Measurements from ENCODE around the gene GRHPR. TPM values are rescaled to one million over a fixed set of nuclear protein-coding genes. Genes with fewer than 3 reads are reported as not detected.

GRHPR gene
- polyA plus RNA-seq, 1 of the 3 experiments (the other 2 are of a cell fraction): 206 TPM

DNA sequence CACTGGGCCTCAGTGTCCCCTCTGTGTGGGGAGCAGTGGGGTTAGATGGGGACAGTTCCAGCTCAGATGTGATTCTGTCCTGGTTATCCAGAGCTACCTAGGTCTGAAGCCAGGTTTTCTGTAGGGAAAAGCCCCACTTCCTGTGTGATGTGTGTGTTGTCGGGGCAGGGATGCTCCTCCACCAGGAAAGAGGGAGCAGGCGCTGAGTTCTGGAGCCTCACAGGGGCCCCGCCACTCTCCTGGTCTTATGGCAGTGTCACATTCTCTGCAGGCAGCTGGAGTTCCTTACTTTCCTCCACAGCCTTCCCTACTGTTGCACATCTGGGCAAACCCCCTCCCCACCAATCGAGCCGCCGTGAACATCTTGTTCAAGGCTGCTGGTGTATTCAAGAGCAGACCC lies 39.1 kb upstream of the GRHPR start:
- H3K9ac ChIP-seq: no peak overlapping the region
- CTCF ChIA-PET: no interaction called here
- no peak overlapping the region for H3K27ac ChIP-seq (ENCODE audit: low read depth in 2 of 2, low read length in 1 of 2)
- H3K4me2 ChIP-seq: no peak overlapping the region
- no peak overlapping the region for H2AFZ ChIP-seq (ENCODE audit: low read depth)
- H3F3A ChIP-seq (replicated peaks; ENCODE audit: insufficient read depth): no peaks in the 10 kb centered on the region
- WGBS (ENCODE audit: low lambda C conversion rate): 89% methylated on average over 6 of the region's 6 CpGs
- H3K27me3 ChIP-seq (ENCODE audit: insufficient read depth): no peaks in the 10 kb centered on the region
- no peak overlapping the region for H3K4me3 ChIP-seq (ENCODE audit: low read depth in 2 of 2, low read length in 1 of 2)
- H3K79me2 ChIP-seq (ENCODE audit: insufficient read depth): no peaks in the 10 kb centered on the region
- no peaks in the 10 kb centered on the region for H3K4me1 ChIP-seq (ENCODE audit: control insufficient read depth in 1 of 2, insufficient read depth in 2 of 2, low read depth in 1 of 2, low read length in 1 of 2)
- no peaks in the 10 kb centered on the region for H3K36me3 ChIP-seq (replicated peaks in 1 of 2; ENCODE audit: control insufficient read depth in 1 of 2, insufficient read depth in 2 of 2, low read length in 1 of 2)
- no peaks in the 10 kb centered on the region for H4K20me1 ChIP-seq (ENCODE audit: insufficient read depth)
- POLR2A ChIA-PET: no interaction called here
- no peak for DNase-seq
- H3K9me2 ChIP-seq: no peaks in the 10 kb centered on the region
- no peaks in the 10 kb centered on the region for H3K9me3 ChIP-seq
- TF ChIP-seq FOXJ3 (CRISPR knock-in tag; IDR thresholded peaks at IDR 0.05): no peak
- no peak for TF ChIP-seq EZH2phosphoT487 (IDR thresholded peaks at IDR 0.05; ENCODE audit: borderline replicate concordance, low read depth)

DNA sequence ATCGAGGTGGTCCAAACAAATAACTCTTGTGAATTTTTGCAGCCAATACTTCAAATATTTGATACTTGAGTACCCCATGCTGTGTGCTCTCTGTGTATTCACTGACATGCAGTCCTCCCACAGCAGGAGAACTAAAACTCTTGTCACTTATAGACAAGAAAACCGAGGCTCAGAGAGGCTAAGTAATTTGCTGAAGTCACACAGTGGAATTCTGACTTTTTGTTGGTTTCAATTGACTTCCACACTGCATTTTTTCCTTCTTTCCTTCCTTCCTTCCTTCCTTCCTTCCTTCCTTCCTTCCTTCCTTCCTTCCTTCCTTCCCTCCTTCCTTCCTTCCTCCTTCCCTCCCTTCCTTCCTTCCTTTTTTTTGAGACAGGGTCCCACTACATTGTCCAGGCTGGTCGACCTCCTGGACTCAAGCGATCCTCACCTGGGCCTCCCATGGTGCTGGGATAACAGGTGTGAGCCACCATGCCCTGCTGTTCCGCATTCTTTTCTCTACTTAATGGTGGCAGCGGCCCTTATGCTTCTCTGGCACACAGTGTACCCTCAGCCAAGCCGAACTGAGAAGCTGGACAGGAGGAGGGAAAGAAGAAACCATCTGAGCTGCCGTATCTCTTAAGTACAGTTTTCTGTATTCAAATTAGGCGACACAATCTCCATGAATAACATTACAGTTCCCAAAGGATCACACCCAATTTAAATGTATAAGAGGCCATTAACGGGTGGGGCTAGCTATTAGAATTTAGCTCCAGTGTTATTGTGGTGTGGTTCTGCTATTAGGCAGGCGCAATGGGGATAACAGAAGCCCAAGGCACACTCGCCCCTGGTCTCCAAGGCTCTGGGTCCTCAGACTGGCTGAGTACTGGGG lies 38.4 kb upstream of the GRHPR start:
- H3K36me3 ChIP-seq (replicated peaks in 1 of 2; ENCODE audit: control insufficient read depth in 1 of 2, insufficient read depth in 2 of 2, low read length in 1 of 2): no peaks in the 10 kb centered on the region
- no peaks in the 10 kb centered on the region for H3K27me3 ChIP-seq (ENCODE audit: insufficient read depth)
- H4K20me1 ChIP-seq (ENCODE audit: insufficient read depth): no peaks in the 10 kb centered on the region
- no peaks in the 10 kb centered on the region for H3K4me1 ChIP-seq (ENCODE audit: control insufficient read depth in 1 of 2, insufficient read depth in 2 of 2, low read depth in 1 of 2, low read length in 1 of 2)
- no peak overlapping the region for H2AFZ ChIP-seq (ENCODE audit: low read depth)
- H3K27ac ChIP-seq (ENCODE audit: low read depth in 2 of 2, low read length in 1 of 2): no peak overlapping the region
- H3K9me3 ChIP-seq: no peaks in the 10 kb centered on the region
- ChIA-PET CTCF (no interaction called here), POLR2A (no interaction called here)
- DNase-seq: no peak
- 73% methylated on average over 12 of the region's 12 CpGs for WGBS (ENCODE audit: low lambda C conversion rate)
- H3F3A ChIP-seq (replicated peaks; ENCODE audit: insufficient read depth): no peaks in the 10 kb centered on the region
- TF ChIP-seq, protein P1, sequence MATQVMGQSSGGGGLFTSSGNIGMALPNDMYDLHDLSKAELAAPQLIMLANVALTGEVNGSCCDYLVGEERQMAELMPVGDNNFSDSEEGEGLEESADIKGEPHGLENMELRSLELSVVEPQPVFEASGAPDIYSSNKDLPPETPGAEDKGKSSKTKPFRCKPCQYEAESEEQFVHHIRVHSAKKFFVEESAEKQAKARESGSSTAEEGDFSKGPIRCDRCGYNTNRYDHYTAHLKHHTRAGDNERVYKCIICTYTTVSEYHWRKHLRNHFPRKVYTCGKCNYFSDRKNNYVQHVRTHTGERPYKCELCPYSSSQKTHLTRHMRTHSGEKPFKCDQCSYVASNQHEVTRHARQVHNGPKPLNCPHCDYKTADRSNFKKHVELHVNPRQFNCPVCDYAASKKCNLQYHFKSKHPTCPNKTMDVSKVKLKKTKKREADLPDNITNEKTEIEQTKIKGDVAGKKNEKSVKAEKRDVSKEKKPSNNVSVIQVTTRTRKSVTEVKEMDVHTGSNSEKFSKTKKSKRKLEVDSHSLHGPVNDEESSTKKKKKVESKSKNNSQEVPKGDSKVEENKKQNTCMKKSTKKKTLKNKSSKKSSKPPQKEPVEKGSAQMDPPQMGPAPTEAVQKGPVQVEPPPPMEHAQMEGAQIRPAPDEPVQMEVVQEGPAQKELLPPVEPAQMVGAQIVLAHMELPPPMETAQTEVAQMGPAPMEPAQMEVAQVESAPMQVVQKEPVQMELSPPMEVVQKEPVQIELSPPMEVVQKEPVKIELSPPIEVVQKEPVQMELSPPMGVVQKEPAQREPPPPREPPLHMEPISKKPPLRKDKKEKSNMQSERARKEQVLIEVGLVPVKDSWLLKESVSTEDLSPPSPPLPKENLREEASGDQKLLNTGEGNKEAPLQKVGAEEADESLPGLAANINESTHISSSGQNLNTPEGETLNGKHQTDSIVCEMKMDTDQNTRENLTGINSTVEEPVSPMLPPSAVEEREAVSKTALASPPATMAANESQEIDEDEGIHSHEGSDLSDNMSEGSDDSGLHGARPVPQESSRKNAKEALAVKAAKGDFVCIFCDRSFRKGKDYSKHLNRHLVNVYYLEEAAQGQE (IDR thresholded peaks at IDR 0.05; ENCODE audit: low read depth, low read length): no peak
- TF ChIP-seq MXI1 (IDR thresholded peaks at IDR 0.05; ENCODE audit: low read depth, low read length) (no peak), FOXM1 (IDR thresholded peaks at IDR 0.05; ENCODE audit: low read depth) (no peak), SMC3 (IDR thresholded peaks at IDR 0.05; ENCODE audit: low read depth, low read length) (no peak), RCOR1 (IDR thresholded peaks at IDR 0.05; ENCODE audit: low read length) (no peak), JUND (IDR thresholded peaks at IDR 0.05) (no peak), NFIC (IDR thresholded peaks at IDR 0.05; ENCODE audit: borderline replicate concordance) (no peak), TCF12 (IDR thresholded peaks at IDR 0.05) (no peak), TAF1 (IDR thresholded peaks at IDR 0.05; ENCODE audit: borderline replicate concordance, low read depth, low read length) (no peak), RXRA (IDR thresholded peaks at IDR 0.05; ENCODE audit: borderline replicate concordance, low read depth) (no peak), EZH2phosphoT487 (IDR thresholded peaks at IDR 0.05; ENCODE audit: borderline replicate concordance, low read depth) (no peak), NRF1 (IDR thresholded peaks at IDR 0.05; ENCODE audit: low read depth, low read length) (no peak), EP300 (IDR thresholded peaks at IDR 0.05; ENCODE audit: borderline replicate concordance in 1 of 2, low read depth in 1 of 2, low read length in 1 of 2) (no peak), CHD2 (IDR thresholded peaks at IDR 0.05; ENCODE audit: low read length, partially characterized antibody) (no peak), RAD21 (IDR thresholded peaks at IDR 0.05; ENCODE audit: low read length) (no peak)
- TF ChIP-seq, protein P2, sequence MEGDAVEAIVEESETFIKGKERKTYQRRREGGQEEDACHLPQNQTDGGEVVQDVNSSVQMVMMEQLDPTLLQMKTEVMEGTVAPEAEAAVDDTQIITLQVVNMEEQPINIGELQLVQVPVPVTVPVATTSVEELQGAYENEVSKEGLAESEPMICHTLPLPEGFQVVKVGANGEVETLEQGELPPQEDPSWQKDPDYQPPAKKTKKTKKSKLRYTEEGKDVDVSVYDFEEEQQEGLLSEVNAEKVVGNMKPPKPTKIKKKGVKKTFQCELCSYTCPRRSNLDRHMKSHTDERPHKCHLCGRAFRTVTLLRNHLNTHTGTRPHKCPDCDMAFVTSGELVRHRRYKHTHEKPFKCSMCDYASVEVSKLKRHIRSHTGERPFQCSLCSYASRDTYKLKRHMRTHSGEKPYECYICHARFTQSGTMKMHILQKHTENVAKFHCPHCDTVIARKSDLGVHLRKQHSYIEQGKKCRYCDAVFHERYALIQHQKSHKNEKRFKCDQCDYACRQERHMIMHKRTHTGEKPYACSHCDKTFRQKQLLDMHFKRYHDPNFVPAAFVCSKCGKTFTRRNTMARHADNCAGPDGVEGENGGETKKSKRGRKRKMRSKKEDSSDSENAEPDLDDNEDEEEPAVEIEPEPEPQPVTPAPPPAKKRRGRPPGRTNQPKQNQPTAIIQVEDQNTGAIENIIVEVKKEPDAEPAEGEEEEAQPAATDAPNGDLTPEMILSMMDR (IDR thresholded peaks at IDR 0.05): no peak
- TF ChIP-seq, protein P3, sequence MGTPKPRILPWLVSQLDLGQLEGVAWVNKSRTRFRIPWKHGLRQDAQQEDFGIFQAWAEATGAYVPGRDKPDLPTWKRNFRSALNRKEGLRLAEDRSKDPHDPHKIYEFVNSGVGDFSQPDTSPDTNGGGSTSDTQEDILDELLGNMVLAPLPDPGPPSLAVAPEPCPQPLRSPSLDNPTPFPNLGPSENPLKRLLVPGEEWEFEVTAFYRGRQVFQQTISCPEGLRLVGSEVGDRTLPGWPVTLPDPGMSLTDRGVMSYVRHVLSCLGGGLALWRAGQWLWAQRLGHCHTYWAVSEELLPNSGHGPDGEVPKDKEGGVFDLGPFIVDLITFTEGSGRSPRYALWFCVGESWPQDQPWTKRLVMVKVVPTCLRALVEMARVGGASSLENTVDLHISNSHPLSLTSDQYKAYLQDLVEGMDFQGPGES (IDR thresholded peaks at IDR 0.05; ENCODE audit: low read depth, low read length): no peak
- TF ChIP-seq, protein P4, sequence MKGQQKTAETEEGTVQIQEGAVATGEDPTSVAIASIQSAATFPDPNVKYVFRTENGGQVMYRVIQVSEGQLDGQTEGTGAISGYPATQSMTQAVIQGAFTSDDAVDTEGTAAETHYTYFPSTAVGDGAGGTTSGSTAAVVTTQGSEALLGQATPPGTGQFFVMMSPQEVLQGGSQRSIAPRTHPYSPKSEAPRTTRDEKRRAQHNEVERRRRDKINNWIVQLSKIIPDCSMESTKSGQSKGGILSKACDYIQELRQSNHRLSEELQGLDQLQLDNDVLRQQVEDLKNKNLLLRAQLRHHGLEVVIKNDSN (IDR thresholded peaks at IDR 0.05; ENCODE audit: borderline replicate concordance, low read depth): no peak
- no peak overlapping the region for H3K4me2 ChIP-seq
- no peaks in the 10 kb centered on the region for H3K9me2 ChIP-seq
- no peak overlapping the region for H3K9ac ChIP-seq
- no peak overlapping the region for H3K4me3 ChIP-seq (ENCODE audit: low read depth in 2 of 2, low read length in 1 of 2)
- no peaks in the 10 kb centered on the region for H3K79me2 ChIP-seq (ENCODE audit: insufficient read depth)

All from SK-N-SH (cell line).